Type B pancreatic cell (in vitro differentiated cells): ENCODE results near the gene ARMC7. TPM values are rescaled to one million over a fixed set of nuclear protein-coding genes. Genes with fewer than 3 reads are reported as not detected.

Source experiments
- DNase-seq: peaks from one replicate; pipeline ENCODE4 v3.0.0; 2021; ENCODE audit warnings: mixed read lengths; ENCODE audit not compliant: unreplicated experiment; ENCODE audit errors: extremely low spot score
- H3K27ac Mint-ChIP-seq: 2 replicates; pipeline ENCODE4 v1.8.0; 2021; ENCODE audit warnings: mild to moderate bottlenecking, mixed read lengths
- H3K27me3 Mint-ChIP-seq: 2 replicates; pipeline ENCODE4 v1.8.0; 2021; ENCODE audit warnings: mixed read lengths
- H3K36me3 Mint-ChIP-seq: 2 replicates; pipeline ENCODE4 v1.8.0; 2021; ENCODE audit warnings: mixed read lengths
- H3K4me1 Mint-ChIP-seq: one replicate; pipeline ENCODE4 v1.8.0; 2021; ENCODE audit warnings: mixed read lengths; ENCODE audit not compliant: unreplicated experiment
- H3K4me3 Mint-ChIP-seq: 2 replicates; pipeline ENCODE4 v1.8.0; 2021; ENCODE audit warnings: mild to moderate bottlenecking, mixed read lengths
- H3K9me3 Mint-ChIP-seq: 2 replicates; pipeline ENCODE4 v1.8.0; 2021; ENCODE audit warnings: mixed read lengths
- CTCF ChIP-seq: fragments of 200-600 bp; sonication (generic); conservative IDR thresholded peaks from 2 replicates; pipeline ENCODE4 v1.5.0; 2021; ENCODE audit warnings: antibody characterized with exemption, mild to moderate bottlenecking
- total RNA-seq: library from RNA; stranded (reverse); gene quantifications from 2 replicates; pipeline ENCODE4 v1.2.1, GENCODE V29; 2021; ENCODE audit warnings: low replicate concordance

ARMC7 gene
- total RNA-seq, 1 donor from 2014 or later, result 14.0 TPM

DNA sequence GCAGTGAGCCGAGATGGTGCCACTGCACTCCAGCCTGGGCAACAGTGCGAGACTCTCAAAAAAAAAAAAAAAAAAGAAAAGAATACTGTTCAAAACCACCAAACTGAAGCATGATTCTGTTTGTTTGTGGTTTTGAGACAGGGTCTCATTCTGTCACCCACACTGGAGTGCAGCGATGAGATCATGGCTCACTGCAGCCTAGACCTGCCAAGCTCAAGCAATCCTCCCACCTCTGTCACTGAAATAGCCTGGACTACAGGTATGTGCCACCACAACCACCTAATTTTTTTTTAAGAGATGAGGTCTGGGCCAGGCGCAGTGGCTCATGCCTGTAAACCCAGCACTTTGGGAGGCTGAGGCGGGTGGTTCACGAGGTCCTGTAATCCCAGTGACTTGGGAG, 68.7 kb downstream of the ARMC7 start:
- no peak for TF ChIP-seq CTCF
- no peak overlapping the region for H3K27ac Mint-ChIP-seq
- no peaks in the 10 kb centered on the region for H3K9me3 Mint-ChIP-seq
- H3K36me3 Mint-ChIP-seq, result peaks cover 26% of the 10 kb centered on the region
- no peak for DNase-seq
- no peaks in the 10 kb centered on the region for H3K27me3 Mint-ChIP-seq
- no peak overlapping the region for H3K4me3 Mint-ChIP-seq
- peaks cover 10% of the 10 kb centered on the region for H3K4me1 Mint-ChIP-seq

Other genes starting within 250 kb of the ARMC7 start
- 28.1 and 44.4 TPM in 2 replicates for gene FDXR, start 237.0 kb upstream of the ARMC7 start, total RNA-seq
- gene FADS6, start 216.3 kb upstream of the ARMC7 start, total RNA-seq, result 0.82 and 2.7 TPM in 2 replicates
- 0.56 and 1.4 TPM in 2 replicates for gene USH1G, start 186.7 kb upstream of the ARMC7 start, total RNA-seq
- 0.12 TPM in 1 of 2 replicates, not detected in the other for gene OTOP2, start 185.7 kb upstream of the ARMC7 start, total RNA-seq
- 0.80 and 1.3 TPM in 2 replicates for gene OTOP3, start 174.1 kb upstream of the ARMC7 start, total RNA-seq
- gene HID1, start 137.2 kb upstream of the ARMC7 start, total RNA-seq, result 36.6 and 106 TPM in 2 replicates
- gene CDR2L, start 122.3 kb upstream of the ARMC7 start, total RNA-seq, result 34.9 and 96.2 TPM in 2 replicates
- gene MRPL58, start 97.3 kb upstream of the ARMC7 start, total RNA-seq, result 27.9 and 28.5 TPM in 2 replicates
- 239 and 287 TPM in 2 replicates for gene ATP5PD, start 63.0 kb upstream of the ARMC7 start, total RNA-seq
- gene KCTD2, start 62.7 kb upstream of the ARMC7 start, total RNA-seq, result 22.3 and 26.1 TPM in 2 replicates
- 16.4 and 42.0 TPM in 2 replicates for gene SLC16A5, start 22.0 kb upstream of the ARMC7 start, total RNA-seq
- gene NT5C, start 21.8 kb downstream of the ARMC7 start, total RNA-seq, result 33.6 and 40.7 TPM in 2 replicates
- gene JPT1, start 44.5 kb downstream of the ARMC7 start, total RNA-seq, result 136 and 170 TPM in 2 replicates
- gene SUMO2, start 73.0 kb downstream of the ARMC7 start, total RNA-seq, result 465 and 602 TPM in 2 replicates
- gene NUP85, start 95.7 kb downstream of the ARMC7 start, total RNA-seq, result 63.3 and 84.1 TPM in 2 replicates
- 49.7 and 64.4 TPM in 2 replicates for gene GGA3, start 151.6 kb downstream of the ARMC7 start, total RNA-seq
- gene MRPS7, start 151.9 kb downstream of the ARMC7 start, total RNA-seq, result 67.0 and 70.9 TPM in 2 replicates
- gene MIF4GD, start 161.3 kb downstream of the ARMC7 start, total RNA-seq, result 11.9 and 16.6 TPM in 2 replicates
- gene SLC25A19, start 179.5 kb downstream of the ARMC7 start, total RNA-seq, result 17.0 and 17.8 TPM in 2 replicates